ENCODE results near the gene DOCK3.

DNA sequence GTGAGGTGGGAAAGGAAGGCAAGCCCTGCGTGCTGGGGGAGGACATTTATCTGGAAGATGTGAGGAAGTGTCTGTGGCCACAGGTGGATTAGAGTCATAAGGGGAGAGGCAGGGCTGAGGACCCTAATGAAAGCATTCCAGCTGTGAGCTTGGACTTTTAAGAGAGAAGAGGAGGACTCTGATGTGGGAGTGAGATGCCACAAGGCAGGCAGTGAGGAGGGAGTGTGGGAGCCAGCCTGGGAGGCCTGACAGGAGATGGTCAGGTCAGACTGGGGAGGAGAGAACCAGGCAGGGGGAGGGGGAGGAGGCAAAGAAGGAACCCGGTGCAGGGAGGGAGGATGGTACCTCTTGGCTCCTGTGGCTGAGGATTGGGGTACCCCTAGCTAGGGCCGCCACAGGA, 36.8 kb upstream of the DOCK3 start:
- TF ChIP-seq, protein P1, sequence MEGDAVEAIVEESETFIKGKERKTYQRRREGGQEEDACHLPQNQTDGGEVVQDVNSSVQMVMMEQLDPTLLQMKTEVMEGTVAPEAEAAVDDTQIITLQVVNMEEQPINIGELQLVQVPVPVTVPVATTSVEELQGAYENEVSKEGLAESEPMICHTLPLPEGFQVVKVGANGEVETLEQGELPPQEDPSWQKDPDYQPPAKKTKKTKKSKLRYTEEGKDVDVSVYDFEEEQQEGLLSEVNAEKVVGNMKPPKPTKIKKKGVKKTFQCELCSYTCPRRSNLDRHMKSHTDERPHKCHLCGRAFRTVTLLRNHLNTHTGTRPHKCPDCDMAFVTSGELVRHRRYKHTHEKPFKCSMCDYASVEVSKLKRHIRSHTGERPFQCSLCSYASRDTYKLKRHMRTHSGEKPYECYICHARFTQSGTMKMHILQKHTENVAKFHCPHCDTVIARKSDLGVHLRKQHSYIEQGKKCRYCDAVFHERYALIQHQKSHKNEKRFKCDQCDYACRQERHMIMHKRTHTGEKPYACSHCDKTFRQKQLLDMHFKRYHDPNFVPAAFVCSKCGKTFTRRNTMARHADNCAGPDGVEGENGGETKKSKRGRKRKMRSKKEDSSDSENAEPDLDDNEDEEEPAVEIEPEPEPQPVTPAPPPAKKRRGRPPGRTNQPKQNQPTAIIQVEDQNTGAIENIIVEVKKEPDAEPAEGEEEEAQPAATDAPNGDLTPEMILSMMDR (IDR thresholded peaks at IDR 0.05): no peak
- TF ChIP-seq EP300 (IDR thresholded peaks at IDR 0.05) (no peak), POLR2A (IDR thresholded peaks at IDR 0.05) (no peak)

All from gastroesophageal sphincter (tissue), 3 donors.